HG03066 (cell line): ENCODE data around the gene PMPCA.

Source experiments
- ATAC-seq: cut with Tn5 transposase; IDR thresholded peaks from one replicate; pipeline ENCODE4 v1.9.1; 2021; ENCODE audit warnings: low read depth; ENCODE audit not compliant: unreplicated experiment

Gene PMPCA, protein sequence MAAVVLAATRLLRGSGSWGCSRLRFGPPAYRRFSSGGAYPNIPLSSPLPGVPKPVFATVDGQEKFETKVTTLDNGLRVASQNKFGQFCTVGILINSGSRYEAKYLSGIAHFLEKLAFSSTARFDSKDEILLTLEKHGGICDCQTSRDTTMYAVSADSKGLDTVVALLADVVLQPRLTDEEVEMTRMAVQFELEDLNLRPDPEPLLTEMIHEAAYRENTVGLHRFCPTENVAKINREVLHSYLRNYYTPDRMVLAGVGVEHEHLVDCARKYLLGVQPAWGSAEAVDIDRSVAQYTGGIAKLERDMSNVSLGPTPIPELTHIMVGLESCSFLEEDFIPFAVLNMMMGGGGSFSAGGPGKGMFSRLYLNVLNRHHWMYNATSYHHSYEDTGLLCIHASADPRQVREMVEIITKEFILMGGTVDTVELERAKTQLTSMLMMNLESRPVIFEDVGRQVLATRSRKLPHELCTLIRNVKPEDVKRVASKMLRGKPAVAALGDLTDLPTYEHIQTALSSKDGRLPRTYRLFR

DNA sequence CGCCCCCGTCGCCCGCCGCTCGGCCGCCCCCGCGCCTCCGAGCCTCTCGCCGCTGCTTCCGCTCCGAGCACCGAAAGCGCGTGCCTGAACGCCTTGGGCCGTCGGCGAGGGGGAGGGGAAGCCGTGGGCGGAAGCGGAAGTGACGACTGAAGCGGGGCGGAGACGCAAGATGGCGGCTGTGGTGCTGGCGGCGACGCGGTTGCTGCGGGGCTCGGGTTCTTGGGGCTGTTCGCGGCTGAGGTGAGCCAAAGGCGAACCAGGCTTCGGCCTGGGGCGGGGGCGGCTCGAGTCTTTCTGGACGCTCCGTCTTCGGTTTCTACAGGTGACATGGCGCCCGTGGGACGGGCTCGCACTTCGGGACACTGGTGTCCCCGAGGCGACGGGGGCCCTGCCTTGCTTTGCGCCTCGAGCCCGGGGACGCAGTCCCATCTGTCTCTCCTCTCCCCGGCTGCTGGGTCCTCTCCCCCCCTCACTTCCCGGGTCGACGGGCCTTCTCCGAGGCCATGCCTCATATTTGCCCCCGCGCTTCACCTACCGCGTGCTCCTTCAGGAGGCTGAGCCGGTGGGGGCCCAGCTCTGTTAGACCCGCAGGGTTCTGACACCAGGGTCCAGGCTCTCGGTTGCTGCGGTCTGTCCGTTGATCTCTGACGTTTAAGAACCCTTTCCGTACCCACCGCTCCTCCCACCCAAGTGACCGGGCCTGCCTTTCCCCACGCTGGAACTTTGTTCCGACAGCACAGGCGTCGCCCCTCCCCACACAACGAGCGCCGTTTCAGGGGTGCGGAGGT lies at the start of gene PMPCA, which contains the start of gene ENTR1:
Gene PMPCA, plus strand, starts transcription at position 159 of the 788 bp plus-strand sequence. Its CDS starts 11 bp downstream, at position 170.
Gene ENTR1, minus strand, starts transcription at position 115 of the 788 bp plus-strand sequence. CDS start 217 bp downstream, outside the sequence.
- ATAC-seq = peak; percentile 80

DNA sequence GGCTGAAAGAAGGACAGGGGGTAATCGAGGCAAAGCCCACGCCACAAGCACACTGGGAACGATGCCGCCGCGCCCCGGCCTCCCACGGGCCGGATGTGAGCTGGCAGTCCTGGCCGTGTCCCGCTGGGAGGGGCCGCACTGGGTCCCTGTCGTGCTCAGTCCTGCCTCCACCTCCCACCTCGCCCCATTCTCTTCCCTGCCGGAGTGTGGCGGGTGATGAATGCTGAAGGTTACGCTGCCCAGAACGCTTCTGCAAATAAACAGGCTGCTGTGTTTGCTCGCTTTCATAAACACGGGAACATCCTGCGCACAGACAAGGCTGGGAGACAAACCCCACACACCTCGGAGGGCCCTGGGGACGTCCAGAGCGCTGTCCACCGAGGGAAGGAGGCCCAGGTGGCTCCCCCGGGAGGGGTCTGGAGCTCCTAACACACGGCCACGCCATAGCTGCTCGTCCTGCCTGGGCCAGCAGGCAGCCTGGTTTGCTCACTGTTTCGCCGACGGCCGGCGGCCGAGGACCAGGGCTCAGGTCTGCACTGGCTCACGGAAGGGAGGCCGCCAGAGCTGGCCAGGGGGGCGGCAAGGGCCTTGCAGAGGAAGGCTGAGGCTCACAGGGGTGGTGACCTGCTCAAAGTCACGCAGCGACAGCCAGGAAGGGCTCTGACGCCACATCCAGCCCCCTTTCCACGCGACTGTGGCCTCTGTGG lies 49.3 kb upstream of the PMPCA start:
- no peak for ATAC-seq

DNA sequence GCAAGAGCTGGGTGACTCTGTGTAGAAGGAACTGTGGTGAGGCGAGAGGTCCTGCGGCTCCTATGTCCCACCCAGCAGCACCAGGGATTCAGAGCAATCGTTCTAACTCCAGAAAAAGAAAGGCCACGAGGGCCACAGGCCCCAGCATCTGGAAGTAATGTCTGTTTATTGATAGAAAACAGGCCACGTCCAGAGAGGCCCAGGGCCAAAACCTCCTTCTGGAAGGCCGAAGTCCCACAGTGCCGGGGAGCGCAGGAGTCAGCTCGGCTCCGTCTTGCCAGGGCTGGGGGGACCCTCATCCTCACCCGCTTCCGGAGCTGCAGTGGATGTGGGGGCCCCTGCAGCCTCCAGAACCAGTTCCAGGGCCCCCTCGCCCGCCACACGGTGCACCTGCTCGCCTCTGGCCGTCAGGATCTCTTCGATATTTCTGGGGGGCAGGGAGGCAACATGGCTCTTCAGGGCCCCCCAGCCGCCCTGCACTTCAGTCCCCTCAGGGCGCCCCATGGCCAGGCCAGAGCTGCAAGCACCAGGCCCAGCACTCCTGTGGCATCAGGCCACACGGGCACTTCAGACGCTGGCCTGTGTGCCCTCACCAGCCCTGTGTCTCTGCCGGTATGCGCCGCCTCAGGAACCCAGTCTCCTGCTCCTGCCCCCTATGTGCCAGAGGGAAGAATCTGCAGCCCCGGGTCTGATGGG lies 48.6 kb upstream of the PMPCA start:
- ATAC-seq = no peak

DNA sequence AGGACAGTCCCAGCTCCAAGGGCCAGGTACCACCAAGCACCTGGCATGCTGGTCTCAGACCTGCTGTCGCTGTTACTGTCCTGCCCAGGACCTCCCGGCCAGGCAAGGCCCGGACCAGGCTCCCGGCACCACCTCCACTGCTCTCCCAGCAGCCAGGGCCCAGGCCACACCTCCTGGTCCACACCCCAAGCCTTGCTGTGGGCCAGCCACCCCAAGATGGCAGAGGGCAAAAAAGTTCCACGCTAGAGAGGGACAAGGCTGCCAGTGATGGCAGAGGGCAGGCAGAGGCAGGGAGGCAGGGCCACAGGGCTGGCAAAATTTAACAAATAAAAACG lies 48.0 kb upstream of the PMPCA start:
- ATAC-seq = no peak

DNA sequence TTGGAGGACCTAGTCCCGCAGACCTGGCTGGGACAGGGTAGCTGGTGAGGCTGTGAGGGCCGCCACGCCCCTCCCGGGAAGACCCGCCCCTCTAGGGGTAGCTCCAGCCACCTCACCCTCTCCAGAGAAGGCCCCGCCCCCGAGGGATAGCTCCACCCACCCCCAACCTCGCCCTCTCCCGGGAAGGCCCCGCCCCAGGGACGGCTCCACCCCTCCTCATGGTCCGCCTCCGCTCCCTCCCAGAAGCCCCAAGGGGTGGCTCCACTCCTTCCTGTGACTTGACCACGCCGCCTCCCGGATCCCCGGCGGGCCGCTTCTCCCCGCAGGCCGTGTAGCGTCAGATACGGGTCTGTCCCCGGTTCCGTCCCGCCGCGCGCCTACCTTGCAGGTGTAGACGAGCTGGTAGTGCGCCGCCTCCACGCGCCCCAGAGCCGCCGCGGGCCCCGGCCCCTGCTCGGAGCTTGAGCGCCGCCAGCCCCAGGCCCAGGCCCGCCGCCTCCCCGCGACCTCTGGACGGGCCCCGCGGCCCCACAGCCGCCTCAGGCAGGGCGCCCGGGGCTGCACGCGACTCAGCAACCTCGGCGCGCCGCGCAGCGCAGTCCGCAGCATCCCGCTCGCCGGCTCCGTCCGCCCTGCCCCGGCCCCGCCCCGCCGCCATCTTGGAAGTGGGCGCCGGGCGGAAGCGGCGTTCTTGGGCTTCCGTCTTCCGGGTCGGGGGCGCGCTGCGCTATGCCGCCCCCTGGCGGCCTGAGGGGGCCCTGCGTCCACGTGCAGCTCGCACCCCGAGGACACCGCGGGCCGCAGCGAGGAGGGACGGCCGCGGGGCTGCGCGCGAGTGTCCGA lies 47.1 kb upstream of the PMPCA start, which contains the start of gene DNLZ:
Gene DNLZ, minus strand, starts transcription at position 639 of the 843 bp plus-strand sequence. Its CDS starts 30 bp downstream, at position 609.
- peak; percentile 82 for ATAC-seq

DNA sequence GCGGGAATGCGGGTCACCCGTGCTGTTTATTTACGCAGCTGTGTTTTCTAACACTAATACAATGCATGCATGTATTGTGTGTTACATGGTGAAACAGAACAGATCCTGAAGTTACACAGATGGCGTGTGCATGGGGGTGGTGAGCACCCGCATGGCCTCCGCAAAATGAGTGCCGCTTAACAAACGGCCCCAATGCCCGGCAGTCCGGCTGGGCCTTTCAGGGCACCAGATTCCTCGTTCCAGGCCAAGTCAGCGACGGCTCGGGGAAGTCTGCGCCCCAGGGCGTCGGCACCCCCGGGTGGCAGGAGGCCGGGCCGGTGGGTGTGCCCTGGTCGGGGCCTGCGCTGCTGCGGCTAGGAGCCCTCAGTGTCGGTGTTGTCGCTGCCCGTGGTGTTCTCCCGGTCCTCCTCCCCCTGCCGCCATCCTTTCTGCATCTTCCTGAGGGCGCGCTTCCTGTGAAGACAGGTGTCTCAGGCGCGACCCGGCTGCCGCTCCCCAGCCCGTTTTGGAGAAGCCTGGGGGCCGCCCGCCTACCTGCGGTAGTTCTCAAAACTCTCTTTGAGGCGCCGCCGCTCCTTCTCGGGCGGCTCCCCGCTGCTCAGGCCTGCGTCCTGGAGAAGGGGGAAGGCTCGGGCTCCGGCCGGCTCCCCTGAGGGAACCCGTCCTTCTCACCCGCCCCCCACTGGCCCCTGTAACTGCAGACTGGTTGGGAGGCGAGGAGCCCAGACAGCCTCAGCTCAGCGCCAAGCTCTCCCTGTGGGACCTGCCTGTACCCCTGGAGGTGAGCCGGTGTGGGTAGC lies 46.3 kb upstream of the PMPCA start:
- no peak for ATAC-seq

DNA sequence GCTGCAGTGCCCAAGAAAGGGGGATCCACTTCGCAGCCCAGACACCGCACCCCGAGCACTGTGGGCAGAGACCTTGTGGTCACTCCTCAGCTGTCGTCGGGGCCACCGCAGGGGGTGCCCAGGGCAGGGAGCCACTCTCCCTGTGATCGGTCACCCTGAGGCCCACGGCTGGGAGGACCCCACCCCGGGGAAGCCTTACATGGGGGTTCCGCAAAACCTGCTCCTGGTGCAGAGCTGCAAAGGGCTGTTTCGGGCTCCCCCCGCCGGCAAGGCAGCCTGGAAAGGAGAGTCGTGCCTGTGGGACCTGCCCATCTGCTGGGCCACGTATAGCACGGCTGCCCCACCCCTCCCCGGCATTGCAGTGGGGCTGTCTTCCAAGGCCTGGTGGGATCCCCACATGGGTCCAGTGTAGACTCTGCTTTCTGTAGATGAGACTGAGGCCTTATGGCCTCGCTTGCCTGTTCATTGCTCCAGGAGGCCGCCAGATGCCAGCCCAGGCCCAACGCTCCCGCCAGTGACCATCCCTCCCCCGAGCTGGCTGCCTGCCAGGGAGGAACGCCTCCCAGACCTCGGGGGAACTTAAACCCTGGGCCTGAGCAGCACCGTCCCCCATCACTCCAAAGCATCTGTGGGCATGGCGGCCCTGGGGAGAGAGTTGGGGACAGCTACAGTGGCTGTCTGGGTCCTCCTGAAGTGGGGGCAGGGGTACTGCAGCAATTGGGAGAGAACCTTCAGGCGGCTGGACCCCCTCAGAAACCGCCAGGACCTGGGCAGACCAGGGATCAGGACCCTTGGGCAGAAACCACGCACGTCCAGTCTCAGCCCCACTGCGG lies 45.3 kb upstream of the PMPCA start:
- no peak for ATAC-seq

DNA sequence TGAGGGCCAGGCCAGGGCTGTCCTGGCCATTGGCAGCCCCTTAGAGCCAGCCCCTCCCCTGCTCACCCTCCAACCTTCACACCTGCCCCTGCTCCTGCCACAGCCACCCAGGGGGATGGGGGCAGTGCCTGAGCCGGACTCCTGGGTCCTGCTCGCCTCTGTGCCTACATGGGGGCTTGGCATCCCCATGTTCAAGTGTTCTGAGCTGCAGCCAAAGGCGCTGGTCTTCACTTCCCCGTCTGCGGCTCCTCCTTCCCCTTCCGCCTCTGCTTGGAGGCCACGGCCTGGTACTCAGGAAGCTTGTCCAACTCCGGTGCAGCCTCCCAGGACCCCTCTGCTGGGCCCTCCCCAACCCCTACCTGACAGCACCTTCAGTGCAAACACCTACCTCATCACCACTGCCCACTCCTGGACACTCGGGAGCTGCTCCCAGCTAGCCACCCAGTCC lies 44.7 kb upstream of the PMPCA start:
- no peak for ATAC-seq

DNA sequence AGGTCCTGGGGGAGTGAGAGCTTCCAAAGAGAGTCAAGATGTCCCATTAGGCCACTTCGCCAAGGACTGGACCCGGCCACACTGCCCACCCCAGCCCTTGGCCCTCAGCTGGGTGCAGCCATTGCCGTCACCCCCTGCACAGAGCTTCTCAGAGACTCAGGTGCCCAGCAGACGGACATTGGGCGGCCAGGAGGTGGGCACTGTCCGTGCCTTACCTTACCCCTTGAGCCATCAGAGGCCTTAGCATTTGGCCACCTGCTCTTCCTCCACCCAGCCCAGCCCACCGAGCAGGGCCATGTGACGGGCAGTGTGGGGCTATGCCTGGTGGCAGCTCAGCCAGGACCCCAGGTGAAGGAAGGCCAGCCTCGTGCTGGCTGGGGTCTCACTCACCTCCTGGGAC lies 43.6 kb upstream of the PMPCA start:
- no peak for ATAC-seq

DNA sequence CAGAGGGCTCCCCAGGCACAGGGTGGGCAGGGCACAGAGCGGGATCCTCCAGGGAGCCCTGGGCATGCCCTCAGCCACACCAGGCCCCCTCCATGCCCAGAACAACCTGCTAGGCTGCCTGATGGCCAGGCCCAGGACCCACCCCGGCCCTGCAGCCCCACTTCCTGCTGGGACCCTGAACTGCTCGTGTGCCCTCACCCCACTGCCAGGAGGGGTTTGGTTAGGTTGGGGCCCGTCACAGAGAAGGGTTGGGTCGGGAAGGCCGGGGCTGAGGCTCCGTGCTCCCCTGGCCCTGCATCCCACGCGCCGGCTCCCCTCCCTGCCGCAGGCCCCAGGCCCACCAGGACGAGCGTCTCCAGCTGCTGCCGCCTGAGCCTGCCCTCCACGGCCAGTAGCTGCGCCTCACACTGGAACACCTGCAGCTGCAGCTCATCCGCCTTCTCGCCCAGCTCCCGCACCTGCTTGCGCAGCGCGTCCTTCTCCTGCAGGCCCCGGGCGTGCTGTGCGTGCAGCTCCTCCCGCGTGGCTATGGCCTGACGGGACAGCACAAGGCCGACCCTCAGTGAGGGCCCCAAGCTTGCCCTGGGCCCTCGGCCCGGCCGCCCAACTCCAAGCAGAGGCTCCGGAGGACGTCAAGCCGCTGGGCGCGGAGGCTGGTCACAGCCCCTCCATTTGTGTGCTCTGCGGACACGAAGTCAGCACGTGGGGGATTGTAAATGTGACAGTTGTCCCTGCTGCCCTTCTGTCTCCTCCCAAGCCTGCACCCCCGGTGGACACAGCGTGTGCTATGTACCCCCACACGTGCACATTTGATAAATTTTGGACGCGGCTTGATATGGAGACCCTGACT lies 42.9 kb upstream of the PMPCA start:
- no peak for ATAC-seq

DNA sequence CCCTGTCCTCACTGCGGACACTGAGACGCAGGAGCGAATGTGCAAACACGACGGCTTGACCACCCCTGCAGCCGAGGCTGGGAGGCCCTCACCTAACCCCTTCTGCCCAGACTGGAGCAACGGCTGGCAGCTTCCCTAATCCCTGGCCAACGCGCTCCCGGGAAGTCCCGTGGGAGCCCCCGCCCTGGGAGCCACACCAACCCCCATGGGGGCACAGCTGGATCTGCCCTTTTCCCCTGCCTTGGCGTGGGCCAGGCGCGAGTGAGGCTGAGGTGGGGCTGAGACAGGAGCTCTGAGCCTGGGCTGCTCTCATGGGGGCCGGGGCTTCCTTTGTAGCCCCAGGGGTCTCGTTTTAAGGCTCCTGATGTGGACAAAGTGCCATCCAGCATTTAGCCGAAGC lies 42.3 kb upstream of the PMPCA start:
- no peak for ATAC-seq

DNA sequence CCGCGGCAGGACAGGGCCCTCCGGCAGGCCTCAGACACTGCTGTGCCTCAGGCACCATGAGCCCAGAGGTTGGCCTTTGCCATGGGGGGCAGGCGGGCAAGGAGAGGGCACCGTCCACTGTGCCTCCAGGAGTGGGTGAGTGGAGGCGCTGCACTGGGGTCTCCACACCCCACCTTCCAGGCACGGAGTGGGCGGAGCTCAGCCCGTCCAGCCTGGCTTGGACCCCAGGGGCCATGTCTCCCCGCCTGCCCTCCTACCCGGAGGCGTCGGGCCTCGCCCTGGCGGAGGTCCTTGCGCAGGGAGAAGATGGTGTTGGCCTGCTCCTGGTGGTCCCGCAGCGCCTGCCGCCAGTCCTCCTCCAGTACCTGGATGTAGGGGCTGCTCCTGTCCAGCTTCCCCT lies 40.4 kb upstream of the PMPCA start:
- no peak for ATAC-seq

DNA sequence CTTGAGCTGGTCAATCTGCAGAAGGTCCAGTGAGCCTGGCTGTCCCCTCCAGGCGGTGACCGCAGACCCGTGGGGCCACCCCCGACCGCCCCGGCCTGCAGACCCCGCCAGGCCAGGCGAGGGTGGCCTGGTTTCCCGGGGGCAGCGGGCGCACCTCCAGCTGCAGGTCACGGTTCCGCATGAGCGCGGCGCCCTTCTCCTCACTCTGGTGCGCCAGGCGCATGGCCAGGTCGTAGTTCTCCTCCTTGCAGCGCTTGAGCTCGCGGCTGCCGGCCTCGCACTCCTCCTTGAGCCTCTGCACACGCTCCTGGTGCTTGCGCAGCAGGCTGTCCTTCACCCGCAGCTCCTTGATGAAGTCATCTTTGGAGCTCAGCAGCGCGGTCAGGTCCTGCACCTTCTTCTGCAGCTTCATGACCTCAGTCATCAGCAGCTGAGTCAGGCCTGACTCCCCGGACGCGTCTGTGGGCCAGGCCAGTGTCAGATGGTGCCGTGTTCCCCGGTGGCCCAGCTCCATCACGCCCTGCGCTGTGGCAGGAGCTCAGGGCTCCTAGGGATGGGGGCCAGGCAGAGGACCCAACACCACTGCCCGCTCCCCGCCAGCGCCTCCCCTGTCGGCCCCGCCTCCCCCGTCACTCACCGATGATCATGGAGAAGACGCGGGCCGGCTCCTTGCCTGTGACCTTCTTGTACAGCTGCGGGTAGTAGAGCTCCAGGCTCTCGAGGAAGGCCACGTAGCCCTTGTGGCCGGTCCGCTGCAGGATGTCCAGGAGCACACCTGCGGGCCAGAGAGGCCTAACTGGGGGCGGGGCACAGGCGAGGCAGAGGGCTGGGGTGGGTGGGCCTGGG lies 39.5 kb upstream of the PMPCA start:
- ATAC-seq = no peak

DNA sequence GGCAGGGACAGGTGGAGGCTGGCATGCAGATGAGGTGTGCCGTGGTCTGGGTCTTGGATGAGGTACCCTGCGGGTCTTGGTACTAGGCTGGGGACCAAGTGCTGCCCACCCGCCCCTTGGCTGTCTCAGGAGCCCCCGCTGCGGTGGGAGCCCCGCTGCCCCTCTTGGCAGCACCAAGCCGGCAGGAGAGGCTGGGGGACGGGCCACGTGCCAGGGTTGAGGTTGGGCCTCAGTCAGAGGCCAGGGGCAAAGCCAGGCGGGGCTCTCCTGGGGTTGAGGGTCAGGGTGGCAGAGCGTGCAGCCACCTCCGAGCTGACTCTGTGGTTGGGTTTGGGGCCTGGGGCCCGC lies 39.0 kb upstream of the PMPCA start:
- ATAC-seq = no peak

DNA sequence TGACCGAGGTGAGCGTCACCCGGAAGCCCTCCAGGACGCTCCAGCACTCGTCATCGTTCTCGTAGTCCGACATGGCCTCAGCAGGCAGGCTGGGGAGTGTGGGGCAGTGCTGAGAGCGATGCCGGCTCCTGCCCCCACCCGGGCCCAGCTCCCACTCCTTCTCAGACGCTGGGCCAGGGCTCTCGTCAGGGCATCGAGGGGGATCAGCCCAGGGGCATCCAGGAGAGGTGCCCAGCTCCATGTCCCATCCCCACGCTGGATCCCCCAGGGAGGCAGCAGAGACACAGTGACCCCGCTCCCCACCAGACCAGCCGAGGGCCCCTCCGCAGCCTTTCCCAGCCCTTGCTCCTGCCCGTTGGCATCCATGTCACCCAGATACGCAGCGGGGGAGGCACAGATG lies 38.5 kb upstream of the PMPCA start:
- ATAC-seq = no peak
